GM12878 (cell line): ENCODE measurements around the gene MAL. TPM values are rescaled to one million over a fixed set of nuclear protein-coding genes. Genes with fewer than 3 reads are reported as not detected.

Experiments
- BRCA1 ChIP-seq: IDR thresholded peaks from 2 replicates; pipeline ENCODE4 v1.6.1; 2011; ENCODE audit warnings: low read depth, low read length, improper control_type of control experiment
- DPF2 ChIP-seq: fragments of 450-650 bp; IDR thresholded peaks from 2 replicates; pipeline ENCODE4 v1.6.1; 2017; ENCODE audit warnings: mild to moderate bottlenecking
- E2F4 ChIP-seq: IDR thresholded peaks from 2 replicates; pipeline ENCODE4 v1.6.1; 2012; ENCODE audit warnings: low read depth, low read length, improper control_type of control experiment
- PAX8 ChIP-seq: fragments of 450-650 bp; IDR thresholded peaks from 2 replicates; pipeline ENCODE4 v1.6.1; 2017; ENCODE audit warnings: mild to moderate bottlenecking, moderate library complexity
- POLR2AphosphoS5 ChIP-seq: IDR thresholded peaks from 2 replicates; pipeline ENCODE4 v1.6.1; 2011; ENCODE audit warnings: mild to moderate bottlenecking, low read length, inconsistent platforms
- POU2F2 ChIP-seq: IDR thresholded peaks from 3 replicates; pipeline ENCODE4 v1.6.1; 2011; ENCODE audit warnings: low read depth, mild to moderate bottlenecking, low read length, borderline replicate concordance
- SMARCA5 ChIP-seq: fragments of 450-650 bp; IDR thresholded peaks from 2 replicates; pipeline ENCODE4 v1.6.1; 2017; ENCODE audit warnings: mild to moderate bottlenecking
- ZBTB40 ChIP-seq: fragments of 450-650 bp; IDR thresholded peaks from 2 replicates; pipeline ENCODE4 v1.6.1; 2016; ENCODE audit warnings: mild to moderate bottlenecking, moderate library complexity, borderline replicate concordance
- ZSCAN29 ChIP-seq: fragments of 450-650 bp; IDR thresholded peaks from 2 replicates; pipeline ENCODE4 v1.6.1; 2017; ENCODE audit warnings: mild to moderate bottlenecking, moderate library complexity
- polyA plus RNA-seq, 11 experiments: library from polyadenylated mRNA; depleted of rRNA in 4 of 11; unstranded in 6 of 11; stranded (reverse) in 5 of 11; fragments of >200 nt; fragmentation: Nextera tagmentation in 4 of 11; fragmentation: Illumina TruSeq in 1 of 11; extraction: Ambion mirVana in 4 of 11; extraction: Trizol in 1 of 11; gene quantifications; 1 replicate in 1 of 11; 2 replicates in 10 of 11; pipeline versions ENCODE4 v1.2.1 to v1.2.3, GENCODE V29; 2011 to 2016; ENCODE audit warnings: inconsistent platforms in 2 of 11, missing spikeins in 2 of 11, low read depth in 1 of 11
- total RNA-seq, 4 experiments: library from RNA; depleted of rRNA in 3 of 4; stranded (reverse); fragments of >200 nt in 3 of 4; fragmentation: Illumina TruSeq in 1 of 4; extraction: Trizol in 1 of 4; gene quantifications; 2 replicates each; pipeline versions ENCODE4 v1.2.1 to v1.2.3, GENCODE V29; 2013 to 2021

The MAL gene
- total and polyA plus RNA-seq, 10 of the 15 experiments (the other 5 are each of a cell fraction or from before 2014, with no cell fraction given): 1.3 to 4.5 (median 1.7) TPM

DNA sequence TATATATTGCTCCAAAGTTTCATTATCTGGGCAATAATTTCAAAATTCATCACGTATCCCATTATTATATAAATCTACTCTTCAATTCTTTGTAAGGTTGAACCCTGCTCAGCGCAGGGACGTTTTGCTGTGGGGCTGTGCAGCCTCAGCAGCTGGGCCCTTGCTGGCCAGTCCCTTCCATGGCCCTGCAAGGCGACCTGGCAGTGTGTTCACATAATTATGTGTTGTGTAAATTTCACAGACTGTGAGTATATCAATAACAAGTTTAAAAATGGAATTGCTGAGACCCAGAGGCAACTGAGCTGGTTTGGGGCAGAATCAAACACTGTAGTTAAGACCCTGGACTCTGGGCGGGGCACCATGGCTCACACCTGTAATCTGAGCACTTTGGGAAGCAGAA lies 16.1 kb upstream of the MAL start (continued):
- TF ChIP-seq E2F4: no peak
- no peak for TF ChIP-seq ZBTB40
- no peak for TF ChIP-seq DPF2
- no peak for TF ChIP-seq ZSCAN29
- no peak for TF ChIP-seq POU2F2
- no peak for TF ChIP-seq BRCA1
- no peak for TF ChIP-seq SMARCA5
- no peak for TF ChIP-seq POLR2AphosphoS5
- no peak for TF ChIP-seq PAX8
- TF ChIP-seq, all 136 proteins: peak for 0
